H9 (cell line): ENCODE data around the gene DOC2B. TPM values are rescaled to one million over a fixed set of nuclear protein-coding genes. Genes with fewer than 3 reads are reported as not detected.

Source experiments
- DNase-seq: peaks from one replicate; pipeline ENCODE4 v3.0.0-alpha.2; 2017
- H2AFZ ChIP-seq: one replicate; pipeline ENCODE4 v1.6.1; 2013; ENCODE audit warnings: mild to moderate bottlenecking, low read length, control low read depth, moderate library complexity
- H2AK5ac ChIP-seq: 2 replicates; pipeline ENCODE4 v1.6.1; 2013; ENCODE audit warnings: low read length, control low read depth, mixed read lengths; ENCODE audit not compliant: insufficient read length
- H2BK120ac ChIP-seq: one replicate; pipeline ENCODE4 v1.6.1; 2013; ENCODE audit warnings: low read depth, mild to moderate bottlenecking, low read length, control low read depth, inconsistent platforms; ENCODE audit not compliant: poor library complexity, severe bottlenecking
- H2BK12ac ChIP-seq: 2 replicates; pipeline ENCODE4 v1.6.1; 2013; ENCODE audit warnings: low read length, control low read depth, mixed read lengths, low read depth; ENCODE audit not compliant: insufficient read length
- H2BK15ac ChIP-seq: 2 replicates; pipeline ENCODE4 v1.6.1; 2013; ENCODE audit warnings: low read depth, low read length, control low read depth
- H2BK20ac ChIP-seq: one replicate; pipeline ENCODE4 v1.6.1; 2013; ENCODE audit warnings: low read depth, mild to moderate bottlenecking, low read length, control low read depth, inconsistent platforms; ENCODE audit not compliant: poor library complexity, severe bottlenecking
- H2BK5ac ChIP-seq: 2 replicates; pipeline ENCODE4 v1.6.1; 2013; ENCODE audit warnings: low read length, control low read depth, mixed read lengths; ENCODE audit not compliant: insufficient read length
- H3K14ac ChIP-seq: 2 replicates; pipeline ENCODE4 v1.6.1; 2013; ENCODE audit warnings: low read length, control low read depth; ENCODE audit not compliant: insufficient read depth
- H3K18ac ChIP-seq: 2 replicates; pipeline ENCODE4 v1.6.1; 2013; ENCODE audit warnings: low read depth, mild to moderate bottlenecking, mixed read lengths, low read length, control low read depth; ENCODE audit not compliant: insufficient read length
- H3K23ac ChIP-seq: 2 replicates; pipeline ENCODE4 v1.6.1; 2013; ENCODE audit warnings: low read length, control low read depth, mixed read lengths, low read depth; ENCODE audit not compliant: insufficient read length
- H3K23me2 ChIP-seq: 2 replicates; pipeline ENCODE4 v1.6.1; 2013; ENCODE audit warnings: low read depth, mild to moderate bottlenecking, mixed read lengths, low read length, control low read depth; ENCODE audit not compliant: insufficient read length, poor library complexity, severe bottlenecking
- H3K27ac ChIP-seq: 2 replicates; pipeline ENCODE4 v1.5.1; 2013; ENCODE audit warnings: low read length, control low read depth, mixed read lengths, low read depth; ENCODE audit not compliant: insufficient read length
- H3K27me3 ChIP-seq: 2 replicates; pipeline ENCODE4 v1.6.1; 2013; ENCODE audit warnings: low read length, control low read depth, inconsistent platforms; ENCODE audit not compliant: insufficient read depth
- H3K4ac ChIP-seq: 2 replicates; pipeline ENCODE4 v1.6.1; 2013; ENCODE audit warnings: low read depth, mild to moderate bottlenecking, control low read depth, inconsistent platforms, low read length, moderate library complexity
- H3K4me1 ChIP-seq: 2 replicates; pipeline ENCODE4 v1.6.1; 2013; ENCODE audit warnings: low read length, control low read depth, inconsistent platforms; ENCODE audit not compliant: insufficient read depth
- H3K4me2 ChIP-seq: 2 replicates; pipeline ENCODE4 v1.6.1; 2013; ENCODE audit warnings: low read length, control low read depth, mixed read lengths; ENCODE audit not compliant: insufficient read length, insufficient read depth
- H3K56ac ChIP-seq: 2 replicates; pipeline ENCODE4 v1.6.1; 2013; ENCODE audit warnings: low read depth, mild to moderate bottlenecking, mixed read lengths, low read length, control low read depth; ENCODE audit not compliant: insufficient read length
- H3K79me1 ChIP-seq: 2 replicates; pipeline ENCODE4 v1.6.1; 2013; ENCODE audit warnings: low read depth, mild to moderate bottlenecking, moderate library complexity, low read length, control low read depth, inconsistent platforms; ENCODE audit not compliant: insufficient read depth, poor library complexity, severe bottlenecking
- H3K79me2 ChIP-seq: 2 replicates; pipeline ENCODE4 v1.6.1; 2013; ENCODE audit warnings: low read length, control low read depth, inconsistent platforms; ENCODE audit not compliant: insufficient read depth
- H3K9ac ChIP-seq: 2 replicates; pipeline ENCODE4 v1.6.1; 2013; ENCODE audit warnings: low read length, control low read depth, mixed read lengths; ENCODE audit not compliant: insufficient read length; ENCODE audit errors: extremely low read depth
- H3K9me3 ChIP-seq: one replicate; pipeline ENCODE4 v1.6.1; 2013; ENCODE audit warnings: low read depth, low read length, inconsistent platforms; ENCODE audit not compliant: control insufficient read depth
- H3T11ph ChIP-seq: one replicate; pipeline ENCODE4 v1.6.1; 2013; ENCODE audit warnings: mild to moderate bottlenecking, low read length, control low read depth, inconsistent platforms
- H4K20me1 ChIP-seq: one replicate; pipeline ENCODE4 v1.6.1; 2013; ENCODE audit not compliant: control insufficient read depth, insufficient read length, insufficient read depth
- H4K5ac ChIP-seq: 2 replicates; pipeline ENCODE4 v1.6.1; 2013; ENCODE audit warnings: low read depth, mild to moderate bottlenecking, mixed read lengths, low read length, control low read depth; ENCODE audit not compliant: insufficient read length
- H4K8ac ChIP-seq: replicated peaks from 2 replicates; pipeline ENCODE4 v1.6.1; 2013; ENCODE audit warnings: low read length, control low read depth, mixed read lengths, low read depth; ENCODE audit not compliant: insufficient read length
- H4K91ac ChIP-seq: 2 replicates; pipeline ENCODE4 v1.6.1; 2013; ENCODE audit warnings: low read depth, mild to moderate bottlenecking, moderate library complexity, mixed read lengths, low read length, control low read depth; ENCODE audit not compliant: insufficient read length
- H3K27ac Mint-ChIP-seq, 3 experiments: 2 replicates in 2 of 3; 3 replicates in 1 of 3; pipeline ENCODE4 v1.8.0; 2020 to 2021; ENCODE audit warnings: mixed read lengths in 3 of 3, mild to moderate bottlenecking in 1 of 3, moderate library complexity in 1 of 3
- H3K27me3 Mint-ChIP-seq: 2 replicates; pipeline ENCODE4 v1.8.0; 2021; ENCODE audit warnings: low read depth, mild to moderate bottlenecking, moderate library complexity, mixed read lengths
- H3K36me3 Mint-ChIP-seq, 3 experiments: 2 replicates in 2 of 3; 3 replicates in 1 of 3; pipeline ENCODE4 v1.8.0; 2020 to 2021; ENCODE audit warnings: low read depth in 3 of 3, mixed read lengths in 3 of 3; ENCODE audit not compliant: insufficient read depth in 1 of 3
- H3K4me1 Mint-ChIP-seq, 2 experiments: 2 replicates each; pipeline ENCODE4 v1.8.0; 2020; ENCODE audit warnings: mixed read lengths in 2 of 2
- H3K4me3 Mint-ChIP-seq, 2 experiments: 2 replicates in 1 of 2; 3 replicates in 1 of 2; pipeline ENCODE4 v1.8.0; 2020 to 2021; ENCODE audit warnings: mild to moderate bottlenecking in 2 of 2, mixed read lengths in 2 of 2, moderate library complexity in 1 of 2
- H3K9me3 Mint-ChIP-seq, 2 experiments: 2 replicates in 1 of 2; 3 replicates in 1 of 2; pipeline ENCODE4 v1.8.0; 2020; ENCODE audit warnings: mild to moderate bottlenecking in 2 of 2, mixed read lengths in 2 of 2, moderate library complexity in 1 of 2
- WGBS: extraction: QIAGEN DNeasy Blood & Tissue Kit; methylation state at CpG from one replicate; pipeline ENCODE4 v1.1.7; 2013; ENCODE audit warnings: missing lambda C conversion rate, low lambda C conversion rate, mixed read lengths; ENCODE audit not compliant: insufficient read length; ENCODE audit errors: extremely low coverage; 5-methylcytosine and 5-hydroxymethylcytosine counted together
- total RNA-seq: library from RNA; stranded (reverse); gene quantifications from 2 replicates; pipeline ENCODE4 v1.2.1, GENCODE V29; 2021
- TF ChIP-seq, protein P1 (sequence below): fragments of 200-600 bp; sonication (generic); conservative IDR thresholded peaks from 3 replicates; pipeline ENCODE4 v1.8.0; 2021; ENCODE audit warnings: antibody characterized with exemption, mild to moderate bottlenecking

The DOC2B gene
- total RNA-seq, 1 experiment from 2014 or later: 2.1 TPM

DNA sequence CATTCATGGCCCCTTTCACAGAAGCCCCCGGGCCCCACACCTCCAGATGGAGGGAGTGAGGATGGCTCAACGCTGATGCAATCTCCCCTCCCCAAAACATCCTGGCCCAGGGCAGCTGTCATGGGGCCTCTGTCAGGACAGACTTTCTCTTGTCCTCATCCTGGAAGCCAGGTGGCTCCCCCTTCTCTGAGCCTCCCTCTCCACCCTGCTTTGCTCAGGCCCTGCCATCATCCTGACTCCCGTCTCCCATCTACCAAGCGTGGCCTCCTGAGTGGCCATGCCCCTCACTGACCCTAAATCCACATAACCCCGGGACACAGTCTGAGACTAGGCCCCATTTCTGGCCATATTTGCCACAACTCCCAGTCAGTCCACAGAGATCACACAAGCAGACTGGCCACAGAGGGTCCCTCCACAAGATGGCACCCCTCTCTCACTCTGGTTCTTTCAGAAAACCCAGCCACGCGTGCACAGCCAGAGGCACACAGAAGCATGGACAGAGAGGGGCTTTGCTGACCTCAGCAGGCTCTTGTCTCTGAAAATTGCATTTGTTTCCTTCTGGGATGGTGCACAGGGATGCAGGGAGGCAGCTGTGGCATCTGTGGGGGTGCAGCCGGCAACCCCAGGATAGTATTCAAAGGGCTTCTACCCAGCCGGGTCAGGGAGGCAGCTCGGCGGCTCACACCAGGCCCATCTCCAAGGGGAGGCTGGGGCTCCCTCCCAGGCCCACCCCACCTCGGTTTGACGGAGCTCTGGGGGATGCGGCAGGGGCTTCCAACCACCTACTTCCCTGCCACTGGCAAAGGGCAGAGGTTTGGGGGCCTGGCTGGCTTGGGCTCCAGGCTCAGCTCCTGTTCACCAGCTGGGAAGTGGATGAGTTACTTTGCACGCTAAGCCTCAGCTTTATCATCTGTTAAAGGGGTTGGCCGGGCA, 16.9 kb downstream of the DOC2B start:
- H3K79me2 ChIP-seq: no peaks in the 10 kb centered on the region
- no peak overlapping the region for H3K4ac ChIP-seq
- TF ChIP-seq, protein P1, sequence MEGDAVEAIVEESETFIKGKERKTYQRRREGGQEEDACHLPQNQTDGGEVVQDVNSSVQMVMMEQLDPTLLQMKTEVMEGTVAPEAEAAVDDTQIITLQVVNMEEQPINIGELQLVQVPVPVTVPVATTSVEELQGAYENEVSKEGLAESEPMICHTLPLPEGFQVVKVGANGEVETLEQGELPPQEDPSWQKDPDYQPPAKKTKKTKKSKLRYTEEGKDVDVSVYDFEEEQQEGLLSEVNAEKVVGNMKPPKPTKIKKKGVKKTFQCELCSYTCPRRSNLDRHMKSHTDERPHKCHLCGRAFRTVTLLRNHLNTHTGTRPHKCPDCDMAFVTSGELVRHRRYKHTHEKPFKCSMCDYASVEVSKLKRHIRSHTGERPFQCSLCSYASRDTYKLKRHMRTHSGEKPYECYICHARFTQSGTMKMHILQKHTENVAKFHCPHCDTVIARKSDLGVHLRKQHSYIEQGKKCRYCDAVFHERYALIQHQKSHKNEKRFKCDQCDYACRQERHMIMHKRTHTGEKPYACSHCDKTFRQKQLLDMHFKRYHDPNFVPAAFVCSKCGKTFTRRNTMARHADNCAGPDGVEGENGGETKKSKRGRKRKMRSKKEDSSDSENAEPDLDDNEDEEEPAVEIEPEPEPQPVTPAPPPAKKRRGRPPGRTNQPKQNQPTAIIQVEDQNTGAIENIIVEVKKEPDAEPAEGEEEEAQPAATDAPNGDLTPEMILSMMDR: peak; percentile 73
- H3K27me3 ChIP-seq: no peaks in the 10 kb centered on the region
- H2AK5ac ChIP-seq: no peak overlapping the region
- H3K56ac ChIP-seq: no peak overlapping the region
- H2BK20ac ChIP-seq: no peak overlapping the region
- no peak overlapping the region for H3T11ph ChIP-seq
- no peak overlapping the region for H3K18ac ChIP-seq
- H3K23ac ChIP-seq: no peak overlapping the region
- H3K27ac Mint-ChIP-seq: peak overlapping the region in 2 of 3 experiments; percentile 42 to 43; a peak in 2 of 7 replicates
- H2BK15ac ChIP-seq: no peak overlapping the region; the same call in 1 of the 2 replicates
- no peak overlapping the region for H2BK120ac ChIP-seq
- no peak overlapping the region for H2AFZ ChIP-seq
- peaks cover 2 to 4% of the 10 kb centered on the region in 2 experiments; a peak in 2 of 4 replicates for H3K4me1 Mint-ChIP-seq
- DNase-seq: peak; percentile 72
- no peak overlapping the region for H4K8ac ChIP-seq
- H3K4me3 Mint-ChIP-seq: no peak overlapping the region
- H2BK5ac ChIP-seq: no peak overlapping the region
- no peaks in the 10 kb centered on the region for H3K9me3 ChIP-seq
- no CpG with 5 or more reads among the region's 16 CpGs for WGBS
- no peak overlapping the region for H3K14ac ChIP-seq
- no peak overlapping the region for H3K4me2 ChIP-seq
- no peak overlapping the region for H4K91ac ChIP-seq
- H3K4me1 ChIP-seq: no peaks in the 10 kb centered on the region
- H3K9ac ChIP-seq: no peak overlapping the region
- H4K20me1 ChIP-seq: no peaks in the 10 kb centered on the region
- no peaks in the 10 kb centered on the region for H3K36me3 Mint-ChIP-seq
- H3K79me1 ChIP-seq: no peaks in the 10 kb centered on the region
- H3K9me3 Mint-ChIP-seq: no peaks in the 10 kb centered on the region; a peak in 1 of 5 replicates
- H2BK12ac ChIP-seq: no peak overlapping the region
- H3K23me2 ChIP-seq: no peaks in the 10 kb centered on the region
- H4K5ac ChIP-seq: no peak overlapping the region
- H3K27me3 Mint-ChIP-seq: no peaks in the 10 kb centered on the region; the same call in none of the 2 replicates
- H3K27ac ChIP-seq: no peak overlapping the region
